ENCODE measurements around the gene FXR2.
A peak's percentile ranks its signal among the peaks of the same experiment; 100 is the strongest.

FXR2 gene

DNA sequence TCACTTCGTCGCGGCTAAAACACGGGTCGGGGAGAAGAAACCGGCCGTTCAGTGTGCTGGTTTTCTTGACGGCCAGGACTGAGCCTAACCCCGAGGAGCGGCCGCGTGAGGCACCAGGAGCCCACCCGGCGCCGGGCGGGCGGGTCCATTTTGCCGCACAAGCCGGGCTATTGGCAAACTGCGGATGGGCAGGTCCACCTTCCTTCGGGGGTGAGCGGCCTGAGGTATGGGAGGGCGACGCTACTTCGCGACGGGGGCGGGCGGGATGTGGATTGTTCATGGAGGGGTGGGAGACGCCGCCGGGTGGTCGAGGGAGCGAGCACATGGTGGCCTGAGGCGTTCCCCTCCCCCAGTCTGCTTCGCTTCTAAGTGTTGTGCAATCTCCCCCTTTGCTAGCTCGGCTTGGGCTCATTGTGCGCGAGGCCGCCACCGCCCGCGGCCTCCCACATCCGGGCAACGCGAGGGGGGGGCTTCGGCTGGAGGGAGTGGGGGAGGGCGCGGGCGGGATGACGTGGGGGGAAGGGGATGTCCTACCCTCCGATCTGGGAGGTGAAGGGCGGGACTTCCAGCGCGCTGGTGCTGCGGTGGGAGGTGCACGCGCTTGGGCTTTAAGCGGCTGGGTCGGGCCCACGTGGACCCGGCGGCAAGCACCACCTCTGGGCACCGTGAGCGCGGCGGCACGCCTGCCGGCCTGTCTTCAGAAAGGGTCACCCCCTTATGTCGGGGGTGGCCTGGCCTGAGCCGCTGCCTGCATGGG is 41.2 kb downstream of the FXR2 start:
- peak in 56 of 58 donors; percentile 44 to 92 (median 84) for DNase-seq

DNA sequence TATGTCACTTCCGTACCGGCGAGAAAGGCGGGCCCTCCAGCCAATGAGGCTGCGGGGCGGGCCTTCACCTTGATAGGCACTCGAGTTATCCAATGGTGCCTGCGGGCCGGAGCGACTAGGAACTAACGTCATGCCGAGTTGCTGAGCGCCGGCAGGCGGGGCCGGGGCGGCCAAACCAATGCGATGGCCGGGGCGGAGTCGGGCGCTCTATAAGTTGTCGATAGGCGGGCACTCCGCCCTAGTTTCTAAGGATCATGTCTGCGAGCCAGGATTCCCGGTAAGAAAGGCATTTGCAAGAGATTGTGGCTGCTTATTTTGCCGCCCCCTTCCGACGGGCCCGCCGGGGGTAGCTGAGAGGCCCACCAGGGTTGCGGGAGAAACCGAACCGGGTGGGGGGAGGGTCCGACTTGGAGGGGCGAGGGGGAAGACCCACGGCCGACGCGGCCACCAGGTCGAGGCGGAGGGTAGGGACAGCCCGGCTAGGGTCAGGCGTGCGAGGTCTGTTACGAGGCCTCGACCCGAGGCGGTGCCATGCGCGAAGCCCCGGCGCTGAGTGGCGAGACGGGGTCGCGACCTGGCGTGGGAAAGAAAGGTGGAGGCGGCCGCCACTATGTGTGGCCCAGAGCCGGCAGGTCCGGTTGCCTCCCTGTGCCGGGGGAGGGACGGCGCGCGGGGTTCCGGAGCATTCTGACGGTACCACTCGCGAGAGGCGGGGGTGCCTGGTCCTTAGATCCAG is 41.9 kb downstream of the FXR2 start:
- peak; percentile 88 to 100 (median 100) for DNase-seq

DNA sequence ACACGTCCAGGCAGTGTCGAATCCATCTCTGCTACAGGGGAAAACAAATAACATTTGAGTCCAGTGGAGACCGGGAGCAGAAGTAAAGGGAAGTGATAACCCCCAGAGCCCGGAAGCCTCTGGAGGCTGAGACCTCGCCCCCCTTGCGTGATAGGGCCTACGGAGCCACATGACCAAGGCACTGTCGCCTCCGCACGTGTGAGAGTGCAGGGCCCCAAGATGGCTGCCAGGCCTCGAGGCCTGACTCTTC is 42.4 kb downstream of the FXR2 start:
- no peak for DNase-seq

DNA sequence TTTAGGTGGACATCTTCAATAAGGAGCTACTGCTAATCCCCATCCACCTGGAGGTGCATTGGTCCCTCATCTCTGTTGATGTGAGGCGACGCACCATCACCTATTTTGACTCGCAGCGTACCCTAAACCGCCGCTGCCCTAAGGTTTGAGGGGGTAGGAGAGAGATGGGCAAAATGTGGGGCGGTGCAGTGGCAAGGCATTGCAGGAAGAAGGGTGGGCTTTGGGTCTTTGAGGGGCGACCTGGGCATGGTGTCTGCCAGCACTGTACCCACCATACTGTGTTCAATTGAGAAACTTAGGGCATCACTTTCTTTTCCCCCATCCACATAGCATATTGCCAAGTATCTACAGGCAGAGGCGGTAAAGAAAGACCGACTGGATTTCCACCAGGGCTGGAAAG is 44.3 kb downstream of the FXR2 start:
- DNase-seq, result no peak

DNA sequence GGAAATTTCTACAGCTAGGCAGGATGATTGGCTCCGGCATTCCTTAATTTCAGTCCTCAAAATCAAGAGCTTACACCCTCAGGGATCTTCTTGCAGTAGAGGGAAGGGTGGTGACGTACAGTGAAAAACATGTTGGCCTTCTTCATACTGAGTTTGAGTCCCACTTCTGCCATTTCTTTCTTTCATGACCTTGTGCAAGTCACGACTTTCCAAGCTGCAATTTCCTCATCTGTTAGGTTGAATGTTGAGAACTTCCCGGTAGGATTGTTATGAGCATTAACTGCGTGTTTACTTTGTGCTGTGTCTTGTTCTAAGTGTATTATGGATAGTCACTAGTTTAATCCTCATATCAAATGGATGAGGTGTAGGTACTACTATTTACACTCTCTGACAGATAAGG is 45.1 kb downstream of the FXR2 start:
- DNase-seq, result no peak

DNA sequence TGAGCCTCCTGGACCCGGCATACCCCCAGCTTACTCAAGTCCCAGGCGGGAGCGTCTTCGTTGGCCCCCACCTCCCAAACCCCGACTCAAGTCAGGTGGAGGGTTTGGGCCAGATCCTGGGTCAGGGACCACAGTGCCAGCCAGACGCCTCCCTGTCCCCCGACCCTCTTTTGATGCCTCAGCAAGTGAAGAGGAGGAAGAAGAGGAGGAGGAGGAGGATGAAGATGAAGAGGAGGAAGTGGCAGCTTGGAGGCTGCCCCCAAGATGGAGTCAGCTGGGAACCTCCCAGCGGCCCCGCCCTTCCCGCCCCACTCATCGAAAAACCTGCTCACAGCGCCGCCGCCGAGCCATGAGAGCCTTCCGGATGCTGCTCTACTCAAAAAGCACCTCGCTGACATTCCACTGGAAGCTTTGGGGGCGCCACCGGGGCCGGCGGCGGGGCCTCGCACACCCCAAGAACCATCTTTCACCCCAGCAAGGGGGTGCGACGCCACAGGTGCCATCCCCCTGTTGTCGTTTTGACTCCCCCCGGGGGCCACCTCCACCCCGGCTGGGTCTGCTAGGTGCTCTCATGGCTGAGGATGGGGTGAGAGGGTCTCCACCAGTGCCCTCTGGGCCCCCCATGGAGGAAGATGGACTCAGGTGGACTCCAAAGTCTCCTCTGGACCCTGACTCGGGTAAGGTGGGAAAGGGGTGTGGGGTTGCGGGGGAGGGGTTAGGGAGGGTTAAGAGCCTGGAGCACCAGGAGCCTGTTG is 51.4 kb downstream of the FXR2 start:
- no peak for DNase-seq

DNA sequence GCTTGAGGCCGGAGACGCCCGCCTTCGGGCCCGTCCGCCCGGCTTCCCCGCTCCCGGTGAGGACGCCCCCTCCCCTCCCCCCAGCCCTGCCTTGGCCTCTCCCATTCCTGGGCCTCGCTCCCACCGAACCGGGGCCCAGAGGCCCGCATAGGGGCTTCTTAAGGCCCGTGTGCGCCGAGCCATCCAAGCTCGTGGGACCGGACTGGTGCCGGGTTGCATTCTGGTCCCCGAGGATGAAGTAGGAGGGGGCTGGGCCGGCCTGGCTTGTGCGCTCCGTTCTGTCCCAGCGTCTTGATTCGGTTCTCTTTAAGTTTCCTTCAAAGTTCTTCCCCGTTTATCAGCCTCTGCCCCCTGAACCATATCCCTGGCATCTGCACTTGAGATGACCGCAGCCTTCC is 52.5 kb downstream of the FXR2 start:
- no peak for DNase-seq

DNA sequence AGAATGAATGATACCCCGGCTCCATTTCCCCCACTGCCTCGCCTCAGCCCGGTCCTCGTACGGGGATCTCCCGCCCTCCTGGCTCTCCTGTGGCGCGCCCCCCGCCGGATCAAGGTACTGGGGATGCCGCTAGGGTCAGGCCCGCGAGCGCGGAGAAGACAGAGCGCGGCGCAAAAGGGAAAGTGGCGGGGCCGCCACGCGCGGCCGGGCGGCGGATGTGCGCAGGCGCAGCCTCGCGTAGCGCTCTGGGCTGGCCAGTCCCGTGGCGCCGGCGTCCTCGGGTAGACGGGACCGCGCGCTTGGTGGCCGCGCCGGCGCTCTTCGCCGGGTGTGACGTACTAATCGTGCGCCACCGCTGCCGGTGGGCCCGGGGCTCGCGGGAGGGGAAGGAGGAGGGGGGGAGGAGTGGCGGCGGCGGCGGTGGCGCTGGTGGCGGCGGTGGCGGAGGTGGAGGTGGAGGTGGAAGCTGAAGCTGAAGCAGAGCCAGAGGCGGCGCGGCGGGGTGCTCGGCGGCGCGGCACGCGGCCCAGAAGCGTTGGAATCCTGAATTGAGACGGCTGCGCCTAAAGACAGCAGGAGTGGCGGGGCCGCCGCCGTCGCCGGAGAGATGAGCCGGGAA is 53.0 kb downstream of the FXR2 start, which contains the start of gene SENP3:
Gene SENP3, plus strand, starts transcription at position 331 of the 619 bp plus-strand sequence. CDS start 1,158 bp downstream, outside the sequence.
- peak in 55 of 58 donors; percentile 28 to 92 (median 83) for DNase-seq

DNA sequence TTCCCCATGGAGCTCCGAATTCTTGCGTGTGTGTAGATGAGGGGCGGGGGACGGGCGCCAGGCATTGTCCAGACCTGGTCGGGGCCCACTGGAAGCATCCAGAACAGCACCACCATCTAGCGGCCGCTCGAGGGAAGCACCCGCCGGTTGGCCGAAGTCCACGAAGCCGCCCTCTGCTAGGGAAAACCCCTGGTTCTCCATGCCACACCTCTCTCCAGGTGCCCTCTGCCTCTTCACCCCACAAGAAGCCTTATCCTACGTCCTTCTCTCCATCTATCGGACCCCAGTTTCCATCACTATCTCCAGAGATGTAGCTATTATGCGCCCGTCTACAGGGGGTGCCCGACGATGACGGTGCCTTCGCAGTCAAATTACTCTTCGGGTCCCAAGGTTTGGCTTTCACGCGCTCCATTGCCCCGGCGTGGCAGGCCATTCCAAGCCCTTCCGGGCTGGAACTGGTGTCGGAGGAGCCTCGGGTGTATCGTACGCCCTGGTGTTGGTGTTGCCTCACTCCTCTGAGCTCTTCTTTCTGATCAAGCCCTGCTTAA is 53.6 kb downstream of the FXR2 start:
- DNase-seq, result peak in 54 of 58 donors; percentile 31 to 92 (median 79)

DNA sequence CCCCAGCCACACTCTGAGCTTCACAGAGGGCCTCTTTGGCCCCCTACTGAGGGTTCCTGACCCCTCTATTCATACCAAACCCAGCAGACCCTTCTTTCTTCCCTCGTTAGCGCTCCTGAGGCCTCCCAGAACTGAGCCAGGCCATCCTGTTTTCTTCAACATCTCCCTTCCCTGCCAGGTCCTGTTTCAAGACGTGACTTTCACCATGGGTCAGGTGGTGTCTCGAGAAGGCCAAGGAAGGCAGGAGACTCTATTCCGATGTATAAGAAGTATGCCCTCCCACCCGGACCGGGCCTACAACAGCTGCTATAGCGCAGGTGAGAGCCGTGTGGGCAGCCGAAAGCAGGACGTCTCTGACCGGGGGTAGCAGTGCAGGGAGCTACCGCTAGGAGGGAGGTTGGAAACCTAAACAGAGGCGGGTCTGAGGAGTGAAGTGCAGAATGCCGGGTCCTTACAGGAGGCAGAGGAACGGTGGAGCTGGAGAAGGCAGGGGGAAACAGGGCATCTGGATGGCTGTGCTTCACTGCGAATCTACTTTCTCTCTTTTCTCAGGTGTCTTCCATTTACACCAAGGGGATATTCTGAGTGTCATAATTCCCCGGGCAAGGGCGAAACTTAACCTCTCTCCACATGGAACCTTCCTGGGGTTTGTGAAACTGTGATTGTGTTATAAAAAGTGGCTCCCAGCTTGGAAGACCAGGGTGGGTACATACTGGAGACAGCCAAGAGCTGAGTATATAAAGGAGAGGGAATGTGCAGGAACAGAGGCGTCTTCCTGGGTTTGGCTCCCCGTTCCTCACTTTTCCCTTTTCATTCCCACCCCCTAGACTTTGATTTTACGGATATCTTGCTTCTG is 54.3 kb downstream of the FXR2 start:
- peak in 13 of 58 donors; percentile 16 to 48 (median 30) for DNase-seq

DNA sequence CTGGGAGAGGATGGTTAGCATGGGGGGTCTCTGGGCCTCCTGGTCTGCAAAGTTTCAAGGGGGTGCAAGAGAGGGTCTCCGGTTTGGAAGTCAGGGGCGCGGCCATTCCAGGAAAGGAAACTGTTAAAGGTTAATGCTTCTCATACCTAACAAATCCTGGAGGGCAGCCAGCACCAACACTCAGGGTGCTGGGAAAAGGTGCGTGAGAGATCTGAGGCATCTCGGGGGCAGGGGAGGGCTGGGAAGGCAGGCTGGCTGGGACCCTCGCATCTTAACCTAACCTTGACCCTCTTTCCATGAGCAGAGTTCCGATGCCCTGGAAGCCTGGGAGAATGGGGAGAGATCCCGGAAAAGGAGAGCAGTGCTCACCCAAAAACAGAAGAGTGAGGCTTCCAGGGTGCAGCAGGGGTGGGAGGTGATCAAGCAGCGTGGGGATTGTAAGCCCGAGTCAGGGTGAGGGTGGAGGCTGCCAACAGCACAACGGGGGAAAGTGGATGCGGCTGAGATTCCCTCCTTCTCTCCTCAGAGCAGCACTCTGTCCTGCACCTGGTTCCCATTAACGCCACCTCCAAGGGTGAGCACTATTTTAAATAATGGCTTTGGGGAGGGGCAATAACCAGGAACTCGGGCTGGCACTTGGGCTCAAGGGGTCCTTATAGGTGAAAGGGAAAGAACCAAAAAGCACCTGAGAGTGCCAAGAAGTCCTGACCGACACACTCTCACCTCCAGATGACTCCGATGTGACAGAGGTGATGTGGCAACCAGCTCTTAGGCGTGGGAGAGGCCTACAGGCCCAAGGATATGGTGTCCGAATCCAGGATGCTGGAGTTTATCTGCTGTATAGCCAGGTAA is 55.2 kb downstream of the FXR2 start:
- DNase-seq, result no peak

DNA sequence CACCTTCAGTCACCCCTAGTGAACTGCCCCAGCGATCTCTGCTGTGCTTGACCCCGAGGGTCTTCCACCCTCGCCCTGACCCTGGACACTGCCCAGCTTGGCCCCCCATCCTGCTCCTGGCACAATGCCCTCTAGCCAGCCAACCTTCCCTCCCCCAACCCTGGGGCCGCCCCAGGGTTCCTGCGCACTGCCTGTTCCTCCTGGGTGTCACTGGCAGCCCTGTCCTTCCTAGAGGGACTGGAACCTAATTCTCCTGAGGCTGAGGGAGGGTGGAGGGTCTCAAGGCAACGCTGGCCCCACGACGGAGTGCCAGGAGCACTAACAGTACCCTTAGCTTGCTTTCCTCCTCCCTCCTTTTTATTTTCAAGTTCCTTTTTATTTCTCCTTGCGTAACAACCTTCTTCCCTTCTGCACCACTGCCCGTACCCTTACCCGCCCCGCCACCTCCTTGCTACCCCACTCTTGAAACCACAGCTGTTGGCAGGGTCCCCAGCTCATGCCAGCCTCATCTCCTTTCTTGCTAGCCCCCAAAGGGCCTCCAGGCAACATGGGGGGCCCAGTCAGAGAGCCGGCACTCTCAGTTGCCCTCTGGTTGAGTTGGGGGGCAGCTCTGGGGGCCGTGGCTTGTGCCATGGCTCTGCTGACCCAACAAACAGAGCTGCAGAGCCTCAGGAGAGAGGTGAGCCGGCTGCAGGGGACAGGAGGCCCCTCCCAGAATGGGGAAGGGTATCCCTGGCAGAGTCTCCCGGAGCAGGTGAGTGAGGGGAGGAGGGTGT is 56.0 kb downstream of the FXR2 start, which contains the start of gene TNFSF13:
Gene TNFSF13, plus strand, starts transcription at position 207 of the 776 bp plus-strand sequence. Its CDS starts 290 bp downstream, at position 497.
- peak in 20 of 58 donors; percentile 10 to 79 (median 55) for DNase-seq

DNA sequence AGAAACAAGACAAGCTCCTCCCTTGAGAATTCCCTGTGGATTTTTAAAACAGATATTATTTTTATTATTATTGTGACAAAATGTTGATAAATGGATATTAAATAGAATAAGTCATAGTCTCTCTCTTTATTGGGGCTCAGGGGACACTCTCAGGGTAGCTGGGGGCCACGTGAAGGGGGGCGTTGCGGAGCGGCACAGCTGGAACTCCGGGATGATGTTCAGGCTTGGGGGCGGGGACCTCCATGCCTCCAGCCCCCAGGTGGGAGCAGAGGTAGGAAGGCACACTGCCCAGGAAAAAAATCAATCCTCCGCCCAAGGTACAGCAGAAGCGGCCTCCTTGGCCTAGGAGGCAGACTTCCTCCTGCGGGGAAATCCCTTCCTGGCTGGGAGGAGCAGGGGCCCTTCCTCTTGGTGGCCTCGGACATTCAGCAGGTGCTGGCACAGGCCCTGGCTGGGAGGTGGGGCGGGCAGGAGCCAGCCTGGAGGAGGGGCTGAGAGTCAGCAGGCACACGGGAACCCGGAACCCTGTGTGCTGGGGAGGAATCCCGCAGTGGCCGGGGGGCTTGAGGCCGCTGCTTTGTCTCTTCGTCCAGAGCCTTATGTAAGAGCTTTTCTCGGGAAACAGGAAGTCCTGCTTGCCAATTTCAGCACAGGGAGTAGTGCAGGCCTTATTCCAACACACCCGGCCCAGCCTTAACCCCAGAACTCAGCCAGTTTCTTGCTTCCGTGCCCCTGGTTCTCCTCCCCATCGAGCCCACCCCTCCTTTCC is 56.7 kb downstream of the FXR2 start:
- DNase-seq, result peak in 53 of 58 donors; percentile 39 to 93 (median 77)

DNA sequence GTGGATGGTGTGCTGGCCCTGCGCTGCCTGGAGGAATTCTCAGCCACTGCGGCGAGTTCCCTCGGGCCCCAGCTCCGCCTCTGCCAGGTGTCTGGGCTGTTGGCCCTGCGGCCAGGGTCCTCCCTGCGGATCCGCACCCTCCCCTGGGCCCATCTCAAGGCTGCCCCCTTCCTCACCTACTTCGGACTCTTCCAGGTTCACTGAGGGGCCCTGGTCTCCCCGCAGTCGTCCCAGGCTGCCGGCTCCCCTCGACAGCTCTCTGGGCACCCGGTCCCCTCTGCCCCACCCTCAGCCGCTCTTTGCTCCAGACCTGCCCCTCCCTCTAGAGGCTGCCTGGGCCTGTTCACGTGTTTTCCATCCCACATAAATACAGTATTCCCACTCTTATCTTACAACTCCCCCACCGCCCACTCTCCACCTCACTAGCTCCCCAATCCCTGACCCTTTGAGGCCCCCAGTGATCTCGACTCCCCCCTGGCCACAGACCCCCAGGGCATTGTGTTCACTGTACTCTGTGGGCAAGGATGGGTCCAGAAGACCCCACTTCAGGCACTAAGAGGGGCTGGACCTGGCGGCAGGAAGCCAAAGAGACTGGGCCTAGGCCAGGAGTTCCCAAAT is 57.4 kb downstream of the FXR2 start:
- no peak for DNase-seq

DNA sequence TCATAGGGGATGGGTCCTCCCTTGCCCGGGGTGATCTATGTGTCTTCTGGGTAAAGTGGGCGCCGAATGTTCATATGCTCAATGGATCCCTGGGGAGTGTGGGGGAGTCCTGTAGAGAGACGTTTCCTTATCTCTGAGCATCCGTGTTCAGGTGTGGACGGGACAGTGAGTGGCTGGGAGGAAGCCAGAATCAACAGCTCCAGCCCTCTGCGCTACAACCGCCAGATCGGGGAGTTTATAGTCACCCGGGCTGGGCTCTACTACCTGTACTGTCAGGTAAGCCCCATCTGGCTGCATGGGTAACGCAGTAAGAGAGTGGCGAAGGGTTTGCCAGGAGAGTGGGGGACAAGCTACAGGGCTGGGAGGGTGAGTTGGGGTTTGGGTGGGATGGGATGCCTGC is 58.1 kb downstream of the FXR2 start:
- DNase-seq, result no peak

DNA sequence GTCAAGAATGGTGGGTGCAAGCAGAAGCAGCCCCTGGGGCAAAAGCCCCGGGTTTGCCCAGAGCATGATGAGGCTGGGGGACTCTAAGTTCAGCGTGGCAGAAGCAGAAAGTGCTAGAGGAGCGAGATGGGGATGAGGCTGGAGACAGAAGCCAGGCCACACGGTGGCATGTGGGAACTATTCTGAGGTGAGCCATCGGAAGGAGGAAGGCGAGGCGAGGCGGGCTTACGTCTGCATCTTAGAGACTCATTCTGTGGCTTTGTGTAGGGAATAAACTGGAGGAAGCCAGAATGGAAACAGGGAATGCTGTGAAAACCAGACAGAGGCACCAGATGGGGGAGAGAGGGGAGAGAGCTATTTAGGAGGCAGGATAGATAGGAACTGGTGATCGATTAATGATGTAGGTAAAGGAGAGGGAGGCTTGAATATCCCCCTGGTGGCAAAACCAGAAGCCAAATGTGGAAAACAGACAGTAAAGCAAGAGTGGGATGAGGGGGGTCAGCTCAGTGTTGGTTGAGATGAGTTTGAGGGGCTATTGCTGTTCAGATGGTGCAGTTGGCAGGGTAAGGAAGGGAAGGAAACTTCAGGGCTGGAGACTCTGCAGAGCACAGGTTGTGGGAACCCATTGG is 59.3 kb downstream of the FXR2 start:
- DNase-seq, result no peak

DNA sequence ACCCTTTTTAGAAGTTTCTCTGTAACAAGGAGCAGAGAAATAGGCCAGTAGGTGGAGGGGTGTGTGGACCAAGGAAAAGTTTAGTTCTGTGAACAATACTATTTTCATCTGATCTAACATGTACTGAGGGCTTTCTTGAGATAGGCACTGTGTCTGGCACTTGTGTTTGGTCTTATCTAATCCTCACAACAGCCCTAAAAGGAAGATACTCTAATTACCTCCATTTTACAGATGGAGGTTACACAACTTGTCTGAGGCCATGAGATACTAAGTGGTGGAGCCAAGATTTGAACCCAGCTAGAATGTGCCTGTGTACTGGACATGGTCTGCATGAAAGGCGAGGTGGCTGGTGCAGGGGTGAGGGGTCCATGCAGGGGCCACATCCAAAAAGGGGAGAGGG is 61.3 kb downstream of the FXR2 start:
- no peak for DNase-seq
